Retinal pigment epithelial cell (primary cell): Measurements from ENCODE around the gene LCN6.

Experiments
- DNase-seq: peaks from one replicate; pipeline ENCODE4 v3.0.0-alpha.2; 2010; ENCODE audit warnings: low read depth
- H3K4me3 ChIP-seq: 2 replicates; pipeline ENCODE4 v1.5.1; 2011; ENCODE audit warnings: mild to moderate bottlenecking, low read length, control low read depth, moderate library complexity
- CTCF ChIP-seq: conservative IDR thresholded peaks from 2 replicates; pipeline ENCODE4 v1.5.1; 2011; ENCODE audit warnings: low read depth, low read length, control low read depth, inconsistent platforms

LCN6 gene

GRCh38 chr9:136745389-136746154 lies 2.8 kb downstream of the LCN6 start:
- TF ChIP-seq CTCF = no peak
- DNase-seq = no peak
- no peak overlapping the region for H3K4me3 ChIP-seq

GRCh38 chr9:136744773-136745172 lies 3.6 kb downstream of the LCN6 start:
- no peak for DNase-seq
- H3K4me3 ChIP-seq = no peak overlapping the region
- TF ChIP-seq CTCF = no peak

- DNase-seq = no peak
- no peak for TF ChIP-seq CTCF
Measured at GRCh38 chr9:136743639-136744211, 4.6 kb downstream of the LCN6 start.

GRCh38 chr9:136742591-136743391 lies 5.5 kb downstream of the LCN6 start, which contains the start of gene LCN10:
LCN10 (minus strand) TSS chr9:136742940; CDS start chr9:136742903, 37 bp downstream.
- no peak within 1 kb of the TSS for H3K4me3 ChIP-seq
- TF ChIP-seq CTCF = peak; percentile 74
- DNase-seq = no peak

More at GRCh38 chr9:136743639-136744211, 4.6 kb downstream of the LCN6 start:
- no peak overlapping the region for H3K4me3 ChIP-seq

- no peak overlapping the region for H3K4me3 ChIP-seq
- no peak for DNase-seq
- TF ChIP-seq CTCF = no peak
Measured at GRCh38 chr9:136741883-136742571, 6.3 kb downstream of the LCN6 start.

GRCh38 chr9:136740971-136741882 lies 7.1 kb downstream of the LCN6 start:
- no peak overlapping the region for H3K4me3 ChIP-seq
- no peak for DNase-seq
- no peak for TF ChIP-seq CTCF
